Caki2 (cell line): ENCODE measurements around the gene PPP1R7. TPM values are rescaled to one million over a fixed set of nuclear protein-coding genes. Genes with fewer than 3 reads are reported as not detected.

ENCODE experiments used
- DNase-seq: peaks from one replicate; pipeline ENCODE4 v3.0.0-alpha.2; 2015; ENCODE audit warnings: low read depth
- in situ Hi-C: cut with HindIII; loops from 2 replicates; pipeline ENCODE4 v1.10.0; 2016; ENCODE audit warnings: low sequenced_read_pairs, low pct_unique_long_range_greater_than_20kb, mixed read lengths
- total RNA-seq: library from RNA; depleted of rRNA; stranded (reverse); fragments of >200 nt; shearing (Covaris generic); gene quantifications from 2 replicates; pipeline ENCODE4 v1.2.3, GENCODE V29; 2014; ENCODE audit warnings: low replicate concordance

Gene PPP1R7
- total RNA-seq, 1 experiment from 2014 or later: 55.7 TPM

DNA sequence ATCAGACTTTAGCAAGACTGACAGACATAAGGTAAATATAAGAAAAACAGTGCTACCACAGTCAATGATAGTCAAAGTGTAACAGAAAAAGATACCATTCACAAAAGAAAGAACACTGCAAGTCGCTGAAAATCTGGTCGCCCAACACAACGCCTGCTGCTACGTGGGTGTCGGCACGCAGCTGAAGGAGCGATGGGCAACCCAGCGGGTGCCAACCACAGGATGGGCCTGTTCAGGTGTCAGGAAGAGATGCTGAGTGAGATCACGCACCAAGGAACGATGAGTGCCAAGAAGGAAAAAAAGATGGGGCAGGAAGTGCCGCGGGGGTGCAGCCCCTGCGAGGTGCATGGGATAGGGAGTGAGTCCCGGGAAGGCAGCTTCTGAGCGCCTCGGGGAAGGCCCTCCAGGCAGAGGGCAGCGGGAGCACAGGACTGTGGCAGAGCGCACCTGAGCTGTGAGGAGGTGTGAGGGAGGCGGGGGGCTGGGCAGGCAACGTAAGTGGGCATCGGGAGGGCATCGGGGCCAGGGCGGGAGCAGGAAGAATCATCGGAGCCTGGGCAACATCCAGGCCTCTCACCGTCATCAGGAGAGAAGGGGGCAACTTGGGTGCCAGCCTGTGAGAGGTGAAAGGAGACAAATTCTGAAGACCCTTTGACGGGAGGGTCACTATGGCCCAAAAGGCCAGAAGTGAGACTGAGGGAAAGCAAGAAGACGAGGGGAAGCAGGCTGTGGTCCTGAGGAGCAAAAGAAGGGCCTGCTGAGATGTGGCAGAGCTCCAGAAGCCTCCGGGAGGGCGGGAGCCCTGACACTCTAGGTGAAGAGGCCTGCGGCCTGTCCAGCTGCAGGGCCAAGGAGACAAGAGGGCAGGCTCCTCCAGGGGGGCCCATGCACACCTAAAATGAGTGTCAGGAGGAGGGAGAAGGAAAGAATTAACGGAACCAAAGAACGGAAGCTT, 33.4 kb upstream of the PPP1R7 start:
- DNase-seq: no peak
- in situ Hi-C loops: no loop called here

DNA sequence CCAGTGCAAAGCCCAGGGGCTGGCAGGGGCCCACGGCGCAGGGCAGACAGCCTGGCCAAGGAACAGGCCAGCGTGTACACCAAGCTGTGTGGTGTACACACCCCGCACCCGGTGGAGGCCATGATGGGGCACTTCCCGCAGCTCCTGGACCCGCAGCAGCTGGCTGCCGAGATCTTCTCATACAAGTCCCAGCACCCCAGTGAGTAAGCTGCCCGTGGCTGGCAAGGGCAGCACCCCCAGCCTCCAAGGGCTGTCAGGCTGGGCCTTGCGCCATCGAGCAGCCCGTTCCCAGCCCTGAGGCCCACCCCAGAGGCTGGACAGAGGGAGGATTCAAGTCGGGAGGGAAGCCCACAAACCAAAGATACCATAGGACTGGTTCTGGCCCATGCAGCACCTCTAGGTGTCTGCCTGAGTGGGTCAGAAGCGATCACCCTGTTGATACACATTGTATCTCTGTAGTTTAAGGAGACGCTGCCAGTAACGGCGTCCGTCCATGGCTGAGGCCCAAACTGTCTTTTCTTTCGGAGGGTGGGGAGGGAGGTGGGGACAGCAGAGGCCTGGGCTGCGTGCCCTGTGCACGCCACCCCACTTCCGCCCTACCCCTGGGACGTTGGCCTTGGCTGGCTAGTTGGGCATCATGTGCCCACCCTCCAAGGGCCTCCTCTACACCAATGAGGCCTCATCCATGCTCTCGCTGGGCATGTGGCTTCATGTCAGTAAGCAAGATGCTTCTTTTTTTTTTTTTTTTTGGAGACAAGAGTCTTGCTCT, 31.3 kb upstream of the PPP1R7 start:
- in situ Hi-C loops: no loop called here
- DNase-seq: no peak

DNA sequence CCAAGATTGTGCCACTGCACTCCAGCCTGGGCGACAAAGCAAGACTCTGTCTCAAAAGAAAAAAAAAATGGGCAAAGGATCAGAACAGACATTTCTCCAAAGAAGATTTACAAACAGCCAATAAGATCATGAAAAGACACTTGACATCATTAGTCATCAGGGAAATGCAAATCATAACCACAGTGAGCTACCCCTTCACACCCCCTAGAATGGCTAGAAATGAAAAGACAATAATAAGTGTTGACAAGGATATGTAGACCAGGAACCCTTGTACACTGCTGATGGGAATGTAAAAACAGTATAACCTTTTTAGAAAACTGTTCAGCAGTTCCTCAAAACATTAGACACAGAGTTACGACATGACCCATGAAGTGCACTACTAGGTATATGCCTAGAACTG, 29.8 kb upstream of the PPP1R7 start:
- in situ Hi-C loops: no loop called here
- DNase-seq: no peak

DNA sequence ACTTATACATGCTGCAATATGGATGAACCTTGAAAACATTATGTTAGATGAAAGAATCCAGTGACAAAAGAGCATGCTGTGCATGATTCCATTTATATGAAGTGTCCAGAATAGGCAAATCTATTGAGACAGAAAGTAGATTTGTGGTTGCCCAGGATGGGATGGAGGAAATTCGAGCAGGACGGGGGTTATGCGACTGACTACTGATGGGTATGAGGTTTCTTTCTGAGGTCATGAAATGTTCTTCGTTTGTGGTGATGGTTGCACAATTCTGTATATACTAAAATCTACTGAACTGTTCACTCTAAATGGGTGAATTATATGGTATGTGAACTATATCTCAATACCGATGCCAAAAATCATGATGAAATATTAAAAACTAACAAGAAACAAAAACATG, 29.3 kb upstream of the PPP1R7 start:
- no peak for DNase-seq
- in situ Hi-C loops: no loop called here

DNA sequence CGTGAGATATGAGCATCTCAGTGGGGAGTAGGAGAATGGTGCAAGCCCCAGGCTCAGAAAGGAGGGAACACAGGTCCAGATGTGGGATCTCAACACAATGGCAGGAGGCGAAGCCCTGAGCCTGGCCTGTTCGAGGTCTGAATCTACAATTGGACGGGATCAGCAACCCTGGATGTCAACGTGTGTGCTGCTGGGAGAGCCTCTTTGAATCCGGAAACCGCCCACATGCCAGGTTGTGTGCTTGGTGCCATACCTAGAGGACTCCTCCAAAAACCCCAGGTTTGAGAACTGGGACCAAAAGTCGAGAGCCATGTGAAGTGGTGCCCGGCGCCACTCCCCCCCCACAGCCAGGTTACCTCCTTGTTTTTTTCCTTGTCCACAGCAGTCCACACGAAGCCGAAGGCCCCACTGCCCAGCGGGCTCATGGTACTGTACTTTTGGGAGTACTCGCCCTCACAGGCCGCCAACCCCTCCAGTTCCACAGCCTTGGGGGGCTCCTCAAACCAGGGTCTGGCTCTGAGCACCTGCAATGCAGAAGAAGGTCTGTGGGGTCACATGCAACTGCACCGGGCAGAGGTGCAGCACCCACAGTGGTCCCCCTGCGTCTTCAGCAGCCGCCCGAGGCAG, 27.8 kb upstream of the PPP1R7 start:
- DNase-seq: no peak

DNA sequence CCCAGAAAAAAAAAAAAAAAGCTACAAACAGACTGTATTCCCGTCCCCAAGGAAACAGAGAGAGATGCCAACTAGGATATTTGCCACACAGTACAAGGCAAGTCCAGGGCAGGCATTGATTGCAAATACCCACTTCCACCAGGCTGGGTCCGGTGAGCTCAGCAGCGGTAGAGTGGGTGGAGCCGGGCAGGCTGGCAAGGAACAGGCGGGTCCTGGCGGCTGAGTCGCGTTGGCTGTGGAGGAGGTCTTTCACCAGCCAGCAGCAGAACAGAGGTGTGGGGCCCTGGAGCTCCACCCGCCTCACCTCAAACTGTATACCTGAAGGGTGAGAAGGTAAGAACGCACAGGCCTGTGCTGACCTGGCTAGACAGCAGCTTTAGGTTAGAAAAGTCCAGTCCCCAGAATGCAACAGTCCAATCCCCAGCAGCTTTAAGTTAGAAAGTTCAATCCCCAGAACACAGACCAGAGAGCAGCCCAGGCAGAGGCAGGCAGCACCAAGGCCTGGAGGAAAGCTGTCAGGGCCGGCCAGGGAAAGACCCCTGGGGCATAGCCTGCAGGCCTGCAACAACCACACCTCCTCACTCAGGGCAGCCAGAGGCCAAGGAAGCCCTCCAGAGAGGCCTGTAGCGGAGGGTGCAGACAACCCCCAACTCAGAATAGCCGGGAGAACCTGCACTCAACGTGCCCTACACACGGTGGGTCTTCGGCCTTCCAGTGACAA, 26.3 kb upstream of the PPP1R7 start:
- in situ Hi-C loops: no loop called here
- no peak for DNase-seq

More for the DNA sequence above, 27.8 kb upstream of the PPP1R7 start:
- in situ Hi-C loops: no loop called here

DNA sequence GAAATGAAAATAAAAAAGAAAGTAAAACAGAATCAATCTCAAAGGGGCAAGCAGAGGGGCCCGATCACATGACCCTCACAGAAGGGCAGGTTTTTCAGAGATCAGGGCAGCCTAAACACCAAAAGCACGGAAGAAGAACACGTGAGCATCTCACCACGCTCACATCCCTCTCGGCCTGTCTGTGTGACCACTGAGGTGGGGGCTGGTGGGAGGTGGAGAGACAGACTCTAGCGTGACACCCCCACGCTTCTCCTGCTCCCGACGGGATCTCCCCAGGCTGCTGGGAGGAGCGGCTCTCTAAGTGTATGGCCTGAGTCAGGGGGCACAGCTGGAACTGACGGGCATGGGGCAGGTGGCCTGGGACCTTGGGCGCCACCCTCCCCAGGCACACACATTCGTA, 24.6 kb upstream of the PPP1R7 start:
- in situ Hi-C loops: no loop called here
- no peak for DNase-seq

DNA sequence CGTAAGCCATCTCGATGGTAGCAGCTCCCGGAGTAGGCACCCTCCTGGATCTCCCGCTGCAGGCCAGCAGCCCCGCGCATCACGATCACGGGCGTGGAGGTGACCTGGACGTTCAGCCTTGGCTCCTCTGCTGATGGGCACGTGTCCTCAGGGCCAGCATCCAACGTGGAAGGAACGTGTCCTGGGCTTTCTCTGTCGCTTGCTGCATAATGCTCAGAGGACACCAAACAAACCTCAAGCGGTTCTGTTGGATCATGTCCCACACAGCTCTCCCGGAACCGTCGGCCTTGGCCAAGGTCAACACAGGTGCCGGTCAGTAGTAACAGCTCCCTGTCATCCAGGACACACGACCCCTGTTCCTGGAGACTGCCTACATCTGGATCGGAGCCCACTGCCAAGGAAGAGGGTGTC, 24.1 kb upstream of the PPP1R7 start:
- DNase-seq: no peak
- in situ Hi-C loops: no loop called here

DNA sequence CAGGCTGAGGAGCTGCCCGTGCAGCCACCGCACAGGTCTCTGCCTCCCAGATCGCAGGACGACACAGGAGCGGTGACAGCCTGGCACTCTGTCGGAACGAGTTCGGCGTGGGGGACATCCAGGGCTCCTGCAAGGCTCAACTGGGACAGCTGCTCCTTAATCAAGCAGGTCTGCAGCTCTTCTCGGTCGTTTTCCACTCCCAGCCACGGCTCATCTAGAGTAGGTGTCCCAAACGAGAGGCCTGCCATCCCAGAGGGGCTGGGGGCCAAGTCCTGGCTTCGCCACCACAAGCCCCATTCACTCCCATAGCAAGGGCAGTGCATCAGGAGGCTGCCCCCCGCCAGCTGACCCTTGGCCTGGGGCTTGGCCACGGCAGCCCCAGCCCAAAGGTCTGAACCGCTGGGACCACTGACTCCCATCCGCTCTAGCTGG, 23.5 kb upstream of the PPP1R7 start:
- in situ Hi-C loops: no loop called here
- no peak for DNase-seq

DNA sequence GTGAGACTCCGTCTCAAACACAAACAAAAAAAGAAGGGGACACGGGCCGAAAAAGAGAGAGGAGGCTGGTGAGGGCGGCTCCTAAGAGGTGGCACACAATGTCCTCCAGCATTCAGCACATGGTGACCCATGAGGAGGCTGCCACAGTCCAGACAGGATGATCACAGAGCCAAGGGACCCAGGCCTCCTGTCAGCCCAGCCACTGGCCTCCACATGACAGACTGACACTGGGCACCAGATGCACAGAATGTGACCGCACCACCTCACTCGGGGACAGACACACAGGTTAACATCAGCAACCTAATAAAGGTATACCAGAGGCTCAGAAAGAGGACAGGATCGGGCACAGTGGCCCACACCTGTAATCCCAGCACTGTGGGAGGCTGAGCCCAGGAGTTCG, 22.0 kb upstream of the PPP1R7 start:
- no peak for DNase-seq
- in situ Hi-C loops: no loop called here

DNA sequence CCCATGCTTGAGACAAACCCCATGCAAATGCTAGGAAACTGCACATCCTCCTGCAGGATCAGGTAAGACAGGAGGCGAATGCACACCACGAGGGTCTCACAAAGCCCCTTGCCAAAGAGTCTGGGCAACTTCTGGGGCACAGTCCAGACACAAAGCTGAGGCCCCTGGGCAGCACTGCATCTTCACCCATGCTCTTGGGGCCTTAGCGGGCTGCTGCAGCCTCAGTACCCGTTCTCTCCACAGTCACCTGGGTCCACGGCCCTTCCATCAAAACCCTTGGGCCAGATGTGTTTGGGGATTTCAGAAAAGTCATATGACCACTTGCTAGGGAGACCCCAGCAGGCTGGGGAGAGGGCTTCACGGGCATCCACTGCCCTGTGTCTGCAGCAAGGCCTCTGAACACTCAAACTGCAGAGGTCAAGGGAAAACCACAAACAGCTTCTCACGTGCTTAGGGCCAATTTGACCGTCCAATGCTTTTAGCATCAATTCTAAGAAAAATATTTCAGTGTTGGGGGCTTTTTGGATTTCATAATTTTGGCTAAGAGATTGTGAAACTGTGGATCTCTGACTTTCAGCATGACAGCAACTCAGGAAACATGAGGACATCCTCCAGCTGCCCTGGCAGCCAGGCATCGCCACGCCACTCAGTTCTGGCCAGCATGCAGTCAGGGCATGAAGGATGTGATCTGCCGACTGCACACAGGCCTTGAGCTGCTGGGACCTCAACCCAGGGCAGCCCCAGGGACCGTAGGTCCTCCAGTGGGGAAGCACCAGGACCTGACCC, 21.0 kb upstream of the PPP1R7 start:
- in situ Hi-C loops: no loop called here
- DNase-seq: no peak

DNA sequence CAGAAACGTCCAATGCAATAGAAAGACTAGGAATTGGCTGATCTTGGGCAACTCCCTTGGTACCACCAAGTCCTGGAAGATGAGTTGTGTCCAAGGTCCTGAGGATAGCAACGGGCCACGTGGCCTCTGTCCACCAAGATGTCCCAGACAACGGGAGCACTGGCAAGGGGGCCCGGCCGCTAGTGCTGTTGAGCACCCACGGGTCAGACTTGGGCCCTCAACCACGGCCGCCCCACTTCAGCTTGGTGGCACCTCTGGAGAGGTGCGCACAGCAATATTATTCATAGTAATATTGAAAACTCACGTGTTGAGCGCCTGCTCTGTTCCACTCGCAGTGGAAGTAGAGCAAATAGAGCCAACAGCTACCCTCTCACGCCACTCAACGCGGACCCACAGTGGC, 20.0 kb upstream of the PPP1R7 start:
- DNase-seq: no peak

DNA sequence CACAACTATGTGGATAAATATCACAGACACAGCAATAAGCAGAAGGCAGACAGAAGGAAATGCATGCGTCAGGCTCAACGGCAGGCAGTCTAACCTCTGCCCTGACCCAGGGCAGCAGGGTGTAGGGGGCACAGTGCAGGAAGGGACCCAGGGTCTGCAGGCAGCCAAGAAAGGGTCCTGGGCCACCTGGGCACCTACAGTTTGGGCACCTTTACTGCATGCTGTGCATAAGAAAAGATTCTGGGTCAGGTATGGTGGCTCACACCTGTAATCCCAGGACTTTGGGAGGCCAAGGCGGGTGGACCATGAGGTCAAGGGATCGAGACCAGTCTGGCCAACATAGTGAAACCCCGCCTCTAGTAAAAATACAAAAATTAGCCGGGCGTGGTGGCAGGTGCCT, 18.7 kb upstream of the PPP1R7 start:
- in situ Hi-C loops: no loop called here

More for the DNA sequence above, 20.0 kb upstream of the PPP1R7 start:
- in situ Hi-C loops: no loop called here

DNA sequence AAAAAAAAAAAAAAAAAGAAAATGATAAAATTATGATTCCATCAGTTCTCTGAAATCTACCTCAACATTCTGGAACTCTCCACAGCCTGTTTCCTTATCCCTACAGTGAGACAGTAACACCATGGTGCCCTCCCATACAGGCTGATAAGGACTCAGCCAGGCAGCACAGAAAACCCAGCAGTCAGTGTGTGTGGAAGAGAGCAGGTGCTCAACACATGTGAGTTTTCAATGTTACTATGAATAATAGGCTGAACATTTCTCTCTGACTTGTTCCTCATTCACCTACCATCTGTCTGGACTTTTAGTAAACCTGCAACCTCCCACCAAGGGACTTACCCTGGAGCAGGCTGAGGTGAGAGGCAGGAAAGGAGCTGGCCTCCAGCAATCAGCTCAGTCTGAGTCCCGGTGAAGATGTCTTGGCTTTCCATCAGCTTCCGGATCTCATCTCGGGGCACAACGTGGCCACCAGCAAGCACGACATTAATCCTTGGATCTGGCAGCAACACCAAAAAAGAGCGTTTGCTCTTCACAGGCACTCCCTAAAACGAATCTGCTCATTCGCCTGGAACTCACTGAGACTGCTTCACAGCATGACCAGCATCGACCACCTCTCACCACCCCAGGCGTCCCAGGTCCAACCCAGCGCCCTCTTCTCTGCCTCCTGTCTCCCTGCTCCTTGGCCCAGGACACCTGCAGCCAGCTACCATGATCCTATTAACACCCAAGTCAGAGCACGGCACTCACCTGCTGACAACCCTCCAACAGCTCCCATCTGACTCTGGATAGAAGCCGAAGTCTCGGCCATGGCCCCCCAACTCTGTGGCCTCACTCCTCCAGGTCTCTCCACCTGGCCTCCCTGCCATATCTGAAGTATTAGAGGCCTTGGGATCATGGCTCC, 17.5 kb upstream of the PPP1R7 start:
- DNase-seq: no peak
- in situ Hi-C loops: no loop called here

More for the DNA sequence above, 18.7 kb upstream of the PPP1R7 start:
- no peak for DNase-seq

DNA sequence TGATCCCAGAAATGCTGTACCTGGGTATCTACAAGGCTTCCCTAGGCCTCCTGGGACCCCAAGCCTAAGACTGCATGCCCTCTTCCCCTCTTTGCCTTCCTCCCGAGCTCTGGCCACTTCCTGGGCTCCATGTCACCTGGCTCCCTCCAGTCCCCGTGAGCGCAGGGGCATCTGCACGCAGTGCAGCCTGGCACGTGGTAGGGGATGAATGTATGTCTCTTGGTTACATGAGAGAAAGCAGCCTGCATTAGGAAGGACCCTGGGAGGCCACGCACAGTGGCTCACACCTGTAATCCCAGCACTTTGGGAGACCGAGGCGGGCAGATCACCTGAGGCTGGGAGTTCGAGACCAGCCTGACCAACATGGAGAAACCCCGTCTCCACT, 16.8 kb upstream of the PPP1R7 start:
- in situ Hi-C loops: no loop called here

DNA sequence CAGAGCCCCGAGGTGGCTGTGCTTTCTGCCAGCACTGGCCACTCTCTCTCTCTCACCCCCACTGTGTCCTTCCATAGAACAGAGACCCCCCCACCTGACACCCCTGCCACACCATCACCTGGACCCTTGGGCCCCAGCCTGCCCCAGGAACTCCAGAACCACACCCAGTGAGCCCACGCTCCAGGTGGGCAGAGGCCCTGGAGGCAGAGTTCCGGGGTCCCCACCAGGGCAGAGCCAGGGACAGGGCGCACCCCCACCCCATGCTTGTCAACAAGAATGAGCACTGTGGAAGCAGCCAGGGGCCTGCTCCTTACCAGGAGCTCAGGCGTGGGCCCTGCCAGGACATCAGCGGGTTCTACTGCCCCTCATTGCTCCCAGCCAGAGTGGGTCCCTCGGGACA, 15.6 kb upstream of the PPP1R7 start:
- DNase-seq: no peak
- in situ Hi-C loops: no loop called here

More for the DNA sequence above, 16.8 kb upstream of the PPP1R7 start:
- DNase-seq: no peak

DNA sequence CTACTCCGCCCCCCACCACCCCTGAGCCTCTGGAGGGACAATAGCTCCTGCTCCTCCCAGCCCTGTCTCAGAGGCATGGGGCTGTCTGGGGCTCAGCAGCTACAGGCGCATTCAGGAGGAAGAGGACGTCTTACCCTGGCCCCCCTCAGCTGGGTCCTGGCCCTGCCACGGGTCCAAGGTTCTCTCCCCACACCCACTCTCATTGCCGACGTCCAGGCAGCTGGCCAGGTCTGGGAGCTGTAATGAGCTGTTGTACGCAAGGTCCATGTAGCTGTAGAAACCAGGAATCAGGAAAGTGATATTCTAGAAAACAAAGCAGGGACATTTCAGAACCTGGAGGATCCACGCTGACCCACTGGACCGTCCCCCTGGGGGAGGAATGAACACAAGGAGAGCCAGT, 14.5 kb upstream of the PPP1R7 start:
- no peak for DNase-seq
- in situ Hi-C loops: no loop called here
